HUES64 (cell line): Measurements from ENCODE around the gene WWOX.

Source experiments
- H3K27ac ChIP-seq: 2 replicates; pipeline ENCODE4 v1.7.0; 2013; ENCODE audit warnings: low read depth, low read length, inconsistent platforms
- H3K27me3 ChIP-seq: 2 replicates; pipeline ENCODE4 v1.6.1; 2013; ENCODE audit warnings: mild to moderate bottlenecking, low read length; ENCODE audit not compliant: insufficient read depth
- H3K36me3 ChIP-seq: 2 replicates; pipeline ENCODE4 v1.6.1; 2013; ENCODE audit warnings: mild to moderate bottlenecking, low read length; ENCODE audit not compliant: insufficient read depth
- H3K4me1 ChIP-seq: 2 replicates; pipeline ENCODE4 v1.6.1; 2013; ENCODE audit warnings: mild to moderate bottlenecking, low read length, moderate library complexity; ENCODE audit not compliant: insufficient read depth
- H3K4me3 ChIP-seq: 2 replicates; pipeline ENCODE4 v1.5.1; 2013; ENCODE audit warnings: mild to moderate bottlenecking, low read length, moderate library complexity
- H3K9ac ChIP-seq: 2 replicates; pipeline ENCODE4 v1.6.1; 2013; ENCODE audit warnings: mild to moderate bottlenecking, low read depth, low read length
- H3K9me3 ChIP-seq: 2 replicates; pipeline ENCODE4 v1.6.1; 2013; ENCODE audit warnings: low read depth, low read length; ENCODE audit not compliant: insufficient read depth
- WGBS: fragments of 150-250, 120-280 bp; methylation state at CpG from one replicate; pipeline ENCODE4 v1.1.7; 2013; ENCODE audit warnings: missing lambda C conversion rate; 5-methylcytosine and 5-hydroxymethylcytosine counted together

The WWOX gene

DNA sequence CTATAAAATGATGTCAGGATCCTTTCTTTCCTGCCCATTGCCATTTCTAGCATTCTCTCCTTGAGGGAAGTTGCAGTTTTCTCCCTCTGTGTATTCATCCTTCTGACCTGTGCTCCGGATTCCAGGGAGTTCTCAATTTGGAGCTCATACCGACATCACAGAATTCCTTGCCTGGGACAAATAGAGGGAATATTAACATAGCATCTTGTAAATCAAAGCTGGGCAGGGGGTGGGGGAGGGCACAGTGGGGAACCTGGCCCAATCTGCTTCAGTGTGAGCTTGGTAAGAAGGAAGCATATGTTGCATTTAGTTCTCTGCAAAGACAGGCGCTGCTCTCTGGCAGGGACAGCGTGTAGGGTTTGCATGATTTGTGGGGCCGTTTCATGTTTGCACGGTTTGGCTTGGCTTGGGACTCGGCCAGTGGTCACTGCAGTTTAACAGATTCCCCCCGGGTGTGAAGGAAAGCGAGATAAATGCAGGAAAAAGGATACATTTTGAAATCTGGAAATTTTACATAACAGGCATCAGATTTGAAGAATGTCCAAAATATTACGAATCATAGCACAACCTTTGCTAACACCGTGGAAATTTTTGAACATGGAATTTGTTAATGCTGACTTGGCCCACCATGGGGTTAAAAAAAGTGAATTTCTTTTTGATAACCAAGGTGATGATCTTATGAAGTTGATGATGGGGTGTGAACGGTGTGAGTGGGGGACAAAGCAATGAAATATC, 178.0 kb downstream of the WWOX start:
- Histone ChIP-seq H3K9ac (no peak overlapping the region), H3K4me3 (no peak overlapping the region), H3K4me1 (peaks cover 48% of the 10 kb centered on the region), H3K36me3 (no peaks in the 10 kb centered on the region), H3K9me3 (no peaks in the 10 kb centered on the region), H3K27me3 (no peaks in the 10 kb centered on the region), H3K27ac (peak overlapping the region; percentile 29; the same call in 1 of the 2 replicates)
- WGBS = 35% methylated on average over 12 of the region's 12 CpGs

DNA sequence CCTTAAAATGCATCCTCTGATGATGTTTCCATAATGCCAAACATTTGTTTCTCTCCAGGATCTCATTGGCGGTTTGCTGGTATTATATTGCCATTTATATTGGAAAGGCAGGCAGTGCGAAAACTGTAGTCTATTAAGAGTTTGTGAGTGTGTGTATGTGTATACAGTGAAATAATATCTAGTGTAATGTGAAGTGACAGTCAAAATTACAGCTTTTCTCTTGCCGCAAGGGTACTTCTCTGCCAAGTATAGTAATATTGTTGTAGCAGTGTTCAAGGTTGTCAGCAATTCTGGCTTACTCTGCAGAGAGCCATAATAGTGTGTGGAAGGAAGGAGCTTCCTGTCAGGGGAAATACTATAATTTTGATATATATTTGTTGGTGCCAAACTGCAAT, 178.6 kb downstream of the WWOX start:
- 91% methylated on average over 3 of the region's 3 CpGs for WGBS
- Histone ChIP-seq H3K4me1 (peaks cover 48% of the 10 kb centered on the region), H3K27ac (no peak overlapping the region), H3K36me3 (no peaks in the 10 kb centered on the region), H3K27me3 (no peaks in the 10 kb centered on the region), H3K4me3 (no peak overlapping the region), H3K9ac (no peak overlapping the region), H3K9me3 (no peaks in the 10 kb centered on the region)

DNA sequence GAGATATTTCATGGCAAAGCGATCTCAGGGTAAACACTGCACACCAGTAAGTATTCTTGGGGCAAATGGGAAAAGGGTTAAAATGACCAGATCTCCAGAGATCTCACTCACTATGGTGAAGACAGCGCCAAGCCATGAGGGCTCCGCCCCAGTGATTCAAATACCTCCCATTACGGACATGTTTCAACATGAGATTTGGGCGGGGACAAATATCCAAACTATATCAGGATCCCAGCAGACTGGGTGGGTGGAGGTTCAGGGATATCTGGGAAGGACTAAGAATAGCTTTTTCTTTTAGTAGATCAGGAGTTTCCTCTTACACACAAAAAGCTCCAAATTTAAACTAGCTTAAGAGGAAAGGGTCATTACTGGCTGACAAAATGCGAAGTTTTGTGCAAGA, 181.7 kb downstream of the WWOX start:
- 89% methylated on average over 5 of the region's 6 CpGs for WGBS
- H3K4me1 ChIP-seq = peaks cover 31% of the 10 kb centered on the region
- H3K9ac ChIP-seq = no peak overlapping the region
- H3K4me3 ChIP-seq = no peak overlapping the region
- H3K27me3 ChIP-seq = no peaks in the 10 kb centered on the region
- H3K36me3 ChIP-seq = no peaks in the 10 kb centered on the region
- H3K9me3 ChIP-seq = no peaks in the 10 kb centered on the region
- no peak overlapping the region for H3K27ac ChIP-seq

DNA sequence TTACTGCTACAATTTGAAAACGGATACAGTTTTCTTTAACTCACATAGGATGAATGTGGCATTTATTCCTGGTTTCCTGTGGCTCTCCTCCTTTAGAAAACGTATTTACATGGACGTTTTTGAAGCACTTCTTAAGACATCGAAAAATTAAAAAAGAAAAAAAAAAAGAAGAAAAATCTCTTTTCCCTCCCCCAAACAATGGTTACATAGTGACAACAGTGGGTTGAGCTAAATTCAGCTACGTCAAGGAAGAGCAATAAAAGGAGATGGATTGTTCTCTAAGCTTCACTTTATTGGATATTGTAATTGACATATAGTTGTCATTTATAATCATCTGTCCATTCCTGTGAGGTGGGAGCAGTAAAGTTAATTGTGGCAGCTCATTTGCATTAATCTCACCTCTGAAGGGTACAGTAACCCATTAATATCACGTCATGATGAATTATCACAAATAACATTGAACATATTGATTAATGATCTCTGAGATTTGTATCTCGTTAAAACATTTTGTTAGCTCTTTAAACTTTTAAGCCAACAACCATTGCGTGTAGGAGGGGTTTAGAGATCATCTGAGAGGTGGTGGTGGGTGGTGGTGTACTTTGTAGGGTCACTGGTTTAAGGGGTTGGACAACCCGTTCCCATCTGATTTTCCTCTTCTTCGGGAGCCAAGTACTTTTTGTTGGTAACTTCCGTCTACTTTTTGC, 184.2 kb downstream of the WWOX start:
- Histone ChIP-seq H3K9ac (no peak overlapping the region), H3K4me1 (peaks cover 10% of the 10 kb centered on the region), H3K36me3 (no peaks in the 10 kb centered on the region), H3K27me3 (no peaks in the 10 kb centered on the region), H3K27ac (no peak overlapping the region), H3K4me3 (no peak overlapping the region), H3K9me3 (no peaks in the 10 kb centered on the region)
- 91% methylated on average over 10 of the region's 11 CpGs for WGBS

DNA sequence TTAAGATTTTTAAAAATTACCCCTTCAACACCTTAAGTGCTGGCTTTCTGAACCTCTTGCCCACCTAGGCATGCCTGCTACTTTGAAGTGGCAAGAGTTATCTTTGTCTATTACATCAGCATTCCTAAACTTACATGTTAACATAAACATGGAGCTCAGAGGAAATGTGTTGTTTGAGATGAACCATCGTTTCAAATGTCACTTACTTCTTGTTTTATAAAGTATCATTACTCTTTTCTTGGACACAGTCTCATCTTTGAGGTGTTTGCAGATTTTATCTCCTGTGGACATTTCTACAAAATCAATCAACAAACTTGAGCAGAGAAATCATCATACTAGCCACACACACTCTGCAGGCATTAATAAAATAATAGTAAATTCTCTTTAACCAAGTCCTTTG, 184.9 kb downstream of the WWOX start:
- Histone ChIP-seq H3K27ac (no peak overlapping the region), H3K27me3 (no peaks in the 10 kb centered on the region), H3K4me1 (peaks cover 10% of the 10 kb centered on the region), H3K36me3 (no peaks in the 10 kb centered on the region), H3K9ac (no peak overlapping the region), H3K9me3 (no peaks in the 10 kb centered on the region), H3K4me3 (no peak overlapping the region)
- no CpG with 5 or more reads among the region's 1 CpG for WGBS

DNA sequence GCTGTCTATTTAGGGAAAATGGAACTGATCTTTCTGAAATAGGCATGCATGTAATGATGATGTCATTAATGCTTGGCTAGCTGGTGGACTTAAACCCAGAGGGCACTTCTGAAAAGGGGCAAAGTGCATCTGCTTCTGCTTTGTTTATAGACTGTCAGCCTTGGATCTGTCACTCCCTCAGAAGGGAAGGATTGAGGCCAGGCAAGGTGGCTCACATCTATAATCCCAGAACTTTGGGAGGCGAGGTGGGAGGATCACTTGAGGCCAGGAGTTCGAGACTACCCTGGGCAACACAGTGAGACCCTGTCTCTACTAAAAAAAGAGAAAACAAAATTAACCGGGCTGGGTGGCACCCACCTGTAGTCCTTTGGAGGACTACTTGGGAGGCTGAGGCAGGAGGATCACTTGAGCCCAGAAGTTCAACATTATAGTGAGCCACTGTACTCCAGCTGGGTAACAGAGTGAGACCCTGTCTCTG, 185.5 kb downstream of the WWOX start:
- Histone ChIP-seq H3K36me3 (no peaks in the 10 kb centered on the region), H3K9me3 (no peaks in the 10 kb centered on the region), H3K27me3 (no peaks in the 10 kb centered on the region), H3K4me3 (no peak overlapping the region), H3K9ac (no peak overlapping the region), H3K4me1 (peaks cover 14% of the 10 kb centered on the region), H3K27ac (no peak overlapping the region)
- WGBS = 100% methylated on average over 3 of the region's 3 CpGs

DNA sequence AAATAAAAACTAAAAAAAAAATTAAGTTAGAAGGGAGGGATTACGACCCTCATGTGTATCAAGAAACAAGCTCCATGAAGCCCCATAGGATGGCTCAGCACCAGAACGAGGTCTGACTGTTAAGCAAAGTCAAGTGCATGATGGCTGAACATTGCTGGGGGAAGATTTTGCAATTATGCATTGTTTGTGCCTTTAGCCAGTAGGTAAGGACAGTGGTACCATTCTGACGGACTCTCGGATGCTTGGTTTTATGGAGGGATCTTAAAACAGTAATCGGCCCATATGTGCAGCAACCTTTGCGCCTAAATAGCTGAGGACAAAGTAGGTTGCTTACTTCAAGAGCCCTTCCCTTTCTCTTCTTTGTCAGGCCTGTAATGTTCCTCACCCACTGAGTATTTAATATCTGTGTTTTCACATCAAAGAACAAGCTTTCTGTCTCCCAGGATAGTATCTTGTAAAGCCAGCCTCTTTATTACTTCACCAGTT, 186.0 kb downstream of the WWOX start:
- 85% methylated on average over 6 of the region's 6 CpGs for WGBS
- H3K27me3 ChIP-seq = no peaks in the 10 kb centered on the region
- H3K36me3 ChIP-seq = no peaks in the 10 kb centered on the region
- H3K9ac ChIP-seq = no peak overlapping the region
- H3K4me3 ChIP-seq = no peak overlapping the region
- H3K27ac ChIP-seq = no peak overlapping the region
- H3K9me3 ChIP-seq = no peaks in the 10 kb centered on the region
- H3K4me1 ChIP-seq = peaks cover 16% of the 10 kb centered on the region

DNA sequence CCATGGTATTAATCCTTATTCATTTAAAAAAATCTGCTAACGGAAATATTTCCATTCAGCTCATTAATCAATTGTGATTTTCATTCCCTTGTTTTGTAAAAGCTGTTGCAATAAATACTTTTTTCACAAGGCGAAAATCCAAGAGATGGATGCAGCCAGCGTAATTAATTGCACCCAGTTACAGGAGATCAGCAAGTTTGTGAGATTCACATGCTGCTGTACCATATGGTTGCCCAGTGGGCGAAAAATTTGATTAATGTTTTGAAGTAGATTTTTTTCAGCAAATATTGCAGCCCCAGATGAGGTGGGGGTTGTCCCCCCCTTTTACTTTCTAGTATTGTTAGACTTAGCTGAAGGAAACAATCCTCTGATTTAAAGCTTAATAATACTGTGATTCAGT, 186.6 kb downstream of the WWOX start:
- Histone ChIP-seq H3K27ac (no peak overlapping the region), H3K9ac (no peak overlapping the region), H3K4me3 (no peak overlapping the region), H3K9me3 (no peaks in the 10 kb centered on the region), H3K36me3 (no peaks in the 10 kb centered on the region), H3K4me1 (peaks cover 22% of the 10 kb centered on the region), H3K27me3 (no peaks in the 10 kb centered on the region)
- WGBS = 95% methylated on average over 4 of the region's 4 CpGs

DNA sequence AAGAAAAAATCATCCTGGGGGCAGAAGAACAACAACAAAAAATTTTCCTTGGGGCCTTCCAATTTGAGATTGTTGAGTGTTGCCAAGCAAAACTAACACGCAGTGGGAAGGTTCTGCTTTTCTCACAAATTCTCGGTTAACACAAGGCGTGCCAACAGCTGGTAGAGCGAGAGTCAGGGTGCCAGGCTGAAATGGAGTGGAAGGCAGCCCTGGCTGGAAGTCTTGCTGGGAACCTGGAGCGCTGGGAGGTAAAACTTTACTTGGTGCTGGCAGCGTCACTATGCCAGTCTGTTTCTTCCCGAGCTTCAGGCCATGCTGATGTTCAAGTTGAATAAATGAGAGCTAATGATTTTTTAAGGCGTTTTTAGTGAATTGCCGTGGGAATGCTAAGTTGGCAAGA, 189.4 kb downstream of the WWOX start:
- Histone ChIP-seq H3K4me1 (peaks cover 31% of the 10 kb centered on the region), H3K9me3 (no peaks in the 10 kb centered on the region), H3K36me3 (no peaks in the 10 kb centered on the region), H3K27ac (no peak overlapping the region), H3K27me3 (no peaks in the 10 kb centered on the region), H3K4me3 (no peak overlapping the region), H3K9ac (no peak overlapping the region)
- 93% methylated on average over 9 of the region's 9 CpGs for WGBS

DNA sequence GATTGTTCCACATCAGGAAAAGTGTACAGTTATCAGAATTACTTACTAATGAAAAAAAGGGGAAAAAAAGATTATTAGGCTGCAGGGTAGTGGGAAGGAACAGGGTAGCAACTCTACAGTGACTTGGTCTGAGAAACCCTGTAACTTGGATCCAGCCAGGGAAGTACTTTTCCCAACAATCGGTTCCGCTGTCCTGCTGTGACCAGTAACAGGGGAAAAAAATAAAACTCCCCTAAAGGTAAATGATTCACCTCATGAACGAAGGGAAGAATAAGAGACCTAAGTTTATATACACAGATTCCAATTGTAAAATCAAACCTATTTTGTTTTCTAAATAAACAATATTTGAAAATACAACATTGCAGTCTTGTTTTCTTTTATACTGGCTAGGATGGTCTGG, 189.9 kb downstream of the WWOX start:
- Histone ChIP-seq H3K36me3 (no peaks in the 10 kb centered on the region), H3K27me3 (no peaks in the 10 kb centered on the region), H3K4me3 (no peak overlapping the region), H3K9me3 (no peaks in the 10 kb centered on the region), H3K4me1 (peaks cover 31% of the 10 kb centered on the region), H3K27ac (no peak overlapping the region), H3K9ac (no peak overlapping the region)
- WGBS = 52% methylated on average over 2 of the region's 3 CpGs

DNA sequence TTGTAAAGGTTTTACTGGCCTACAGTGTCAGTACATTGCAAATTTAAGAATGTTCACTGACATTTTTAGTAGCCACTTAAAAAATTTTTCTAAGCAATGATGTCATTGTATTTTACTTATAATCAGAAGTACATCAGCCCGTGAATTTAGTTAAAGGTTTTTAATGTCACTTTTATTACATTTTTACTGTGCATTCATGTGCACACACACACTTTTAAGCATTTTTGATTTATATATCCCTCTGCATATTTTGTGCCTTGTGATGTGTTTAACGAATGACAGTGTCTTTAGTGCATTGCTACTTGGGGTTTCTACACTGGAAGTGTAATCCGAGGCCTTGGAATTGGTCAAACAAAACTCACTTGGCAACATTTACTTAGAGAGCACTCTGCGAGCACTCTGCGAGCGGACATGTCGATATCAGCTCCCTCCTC, 190.4 kb downstream of the WWOX start:
- Histone ChIP-seq H3K9ac (no peak overlapping the region), H3K27ac (no peak overlapping the region), H3K4me3 (no peak overlapping the region), H3K9me3 (no peaks in the 10 kb centered on the region), H3K36me3 (no peaks in the 10 kb centered on the region), H3K27me3 (no peaks in the 10 kb centered on the region), H3K4me1 (peaks cover 31% of the 10 kb centered on the region)
- 44% methylated on average over 6 of the region's 7 CpGs for WGBS
